Panc1 (cell line): ENCODE data around the gene MGRN1. TPM values are rescaled to one million over a fixed set of nuclear protein-coding genes. Genes with fewer than 3 reads are reported as not detected.

ENCODE experiments used
- ATAC-seq: fragments of 200-7000 bp; cut with Tn5 transposase; 2 replicates; pipeline ENCODE4 v1.9.1; 2020; ENCODE audit warnings: mild to moderate bottlenecking, moderate library complexity
- BruUV-seq: library from RNA; stranded (reverse); fragments of 400-500 nt; replicated peaks from 2 replicates; lab custom pipeline; 2021; lab: Mats Ljungman, UMichigan
- CTCF ChIA-PET: fragments of 300-600 bp; sonication (Branson Sonifier 250); formaldehyde crosslinking; loops from one replicate; lab custom pipeline; 2022; ENCODE audit warnings: antibody characterized with exemption; lab: Charles Lee
- POLR2A ChIA-PET: fragments of 300-600 bp; sonication (Branson Sonifier 250); formaldehyde crosslinking; loops from one replicate; lab custom pipeline; 2022; ENCODE audit warnings: antibody characterized with exemption; lab: Charles Lee
- DNase-seq: peaks from one replicate; pipeline ENCODE4 v3.0.0-alpha.2; 2010; ENCODE audit warnings: low read depth, low spot score
- H3K27ac ChIP-seq: 2 replicates; pipeline ENCODE4 v1.5.1; 2011; ENCODE audit warnings: mild to moderate bottlenecking, low read length, inconsistent platforms
- H3K27me3 ChIP-seq: fragments of 200-500 bp; sonication (Bioruptor generic); 2 replicates; pipeline ENCODE4 v1.6.0; 2014; ENCODE audit warnings: low read length, inconsistent platforms; ENCODE audit not compliant: control insufficient read depth, insufficient read depth
- H3K36me3 ChIP-seq: fragments of 200-500 bp; sonication (Bioruptor generic); 2 replicates; pipeline ENCODE4 v1.5.1; 2014; ENCODE audit warnings: inconsistent platforms, mild to moderate bottlenecking, low read length, moderate library complexity; ENCODE audit not compliant: control insufficient read depth, insufficient read depth
- H3K4me1 ChIP-seq: 2 replicates; pipeline ENCODE4 v1.5.1; 2011; ENCODE audit warnings: inconsistent platforms, mild to moderate bottlenecking, low read length, moderate library complexity; ENCODE audit not compliant: control insufficient read depth, insufficient read depth
- H3K4me3 ChIP-seq, 2 experiments: 2 replicates each; pipeline ENCODE4 v1.5.1; 2011 to 2012; ENCODE audit warnings: low read depth in 2 of 2, low read length in 2 of 2, mild to moderate bottlenecking in 2 of 2, inconsistent platforms in 1 of 2, moderate library complexity in 1 of 2
- H3K9me3 ChIP-seq: fragments of 200-500 bp; sonication (Bioruptor generic); 2 replicates; pipeline ENCODE4 v1.5.1; 2014; ENCODE audit warnings: low read depth, mild to moderate bottlenecking, inconsistent platforms, low read length, moderate library complexity; ENCODE audit not compliant: control insufficient read depth, insufficient read depth
- CTCF ChIP-seq: fragments of 450-650 bp; IDR thresholded peaks from 2 replicates; pipeline ENCODE4 v1.5.1; 2017; ENCODE audit warnings: mild to moderate bottlenecking
- POLR2AphosphoS5 ChIP-seq: IDR thresholded peaks from 2 replicates; pipeline ENCODE4 v1.6.1; 2012; ENCODE audit warnings: mild to moderate bottlenecking, low read depth, low read length, moderate library complexity
- REST ChIP-seq, 2 experiments: IDR thresholded peaks; 2 replicates each; pipeline ENCODE4 v1.6.1; 2011 to 2012; ENCODE audit warnings: low read depth in 2 of 2, control low read depth in 1 of 2, low read length in 1 of 2, mild to moderate bottlenecking in 1 of 2, moderate library complexity in 1 of 2; ENCODE audit not compliant: insufficient read depth in 1 of 2
- SIN3A ChIP-seq: IDR thresholded peaks from 2 replicates; pipeline ENCODE4 v1.6.1; 2012; ENCODE audit warnings: low read depth, mild to moderate bottlenecking, low read length, moderate library complexity, borderline replicate concordance; ENCODE audit not compliant: insufficient read depth
- TCF7L2 ChIP-seq: IDR thresholded peaks from 2 replicates; pipeline ENCODE4 v1.6.1; 2011; ENCODE audit warnings: mild to moderate bottlenecking, low read depth, low read length, inconsistent platforms
- in situ Hi-C: cut with HindIII; loops from 2 replicates; pipeline ENCODE4 v1.10.0; 2016; ENCODE audit warnings: low sequenced_read_pairs, low pct_unique_long_range_greater_than_20kb
- intact Hi-C: fragments of 100-400 bp; cut with micrococcal nuclease; formaldehyde crosslinking; loops from one replicate; pipeline ENCODE4 v1.10.0; 2022; ENCODE audit not compliant: unreplicated experiment
- total RNA-seq: library from RNA; stranded (reverse); gene quantifications from one replicate; pipeline ENCODE4 v1.2.1, GENCODE V29; 2021; ENCODE audit not compliant: unreplicated experiment

Gene MGRN1
- total RNA-seq, 1 experiment from 2014 or later: 59.7 TPM

- ATAC-seq: no peak
- H3K36me3 ChIP-seq: no peaks in the 10 kb centered on the region; the same call in 1 of the 2 replicates
- DNase-seq: no peak
- no peaks in the 10 kb centered on the region; the same call in 1 of the 2 replicates for H3K9me3 ChIP-seq
- POLR2A ChIA-PET: no interaction called here
- CTCF ChIA-PET: no interaction called here
- BruUV-seq: no TSS peak
- peak overlapping the region in 1 of 2 experiments; percentile 92; a peak in 3 of 4 replicates for H3K4me3 ChIP-seq
- no peak for TF ChIP-seq REST (IDR thresholded peaks at IDR 0.05; ENCODE audit: insufficient read depth in 1 of 2, low read depth in 2 of 2, low read length in 1 of 2)
- no peak for TF ChIP-seq CTCF
- TF ChIP-seq POLR2AphosphoS5: no peak
- TF ChIP-seq SIN3A: no peak
- no peak for TF ChIP-seq TCF7L2
- in situ Hi-C loops: no loop called here
- H3K27ac ChIP-seq: no peak overlapping the region
- intact Hi-C loops: no loop called here
- peaks cover 6% of the 10 kb centered on the region for H3K4me1 ChIP-seq
- no peaks in the 10 kb centered on the region for H3K27me3 ChIP-seq
Observed at GRCh38 chr16:4626396-4626795, 1.8 kb downstream of the MGRN1 start.

GRCh38 chr16:4628283-4628682 lies 3.7 kb downstream of the MGRN1 start:
- CTCF ChIA-PET: no interaction called here
- POLR2A ChIA-PET: interaction anchor here (0.6 kb wide), 1 partner anchor 9 kb away, joined by 7 read pairs; no protein-coding TSS in a partner anchor

More at GRCh38 chr16:4628283-4628682, 3.7 kb downstream of the MGRN1 start:
- H3K27me3 ChIP-seq: no peaks in the 10 kb centered on the region
- no peak overlapping the region for H3K27ac ChIP-seq
- no peak overlapping the region for H3K4me3 ChIP-seq
- TF ChIP-seq REST (IDR thresholded peaks at IDR 0.05; ENCODE audit: insufficient read depth in 1 of 2, low read depth in 2 of 2, low read length in 1 of 2): no peak
- TF ChIP-seq CTCF: no peak
- no peak for TF ChIP-seq POLR2AphosphoS5
- no peak for TF ChIP-seq SIN3A
- TF ChIP-seq TCF7L2: no peak
- DNase-seq (no peak), ATAC-seq (no peak)
- H3K36me3 ChIP-seq: no peaks in the 10 kb centered on the region; the same call in 1 of the 2 replicates
- BruUV-seq: no TSS peak
- in situ Hi-C loops: no loop called here
- H3K9me3 ChIP-seq: no peaks in the 10 kb centered on the region; the same call in 1 of the 2 replicates
- H3K4me1 ChIP-seq: peaks cover 6% of the 10 kb centered on the region
- intact Hi-C loops: no loop called here
